ACC112 (cell line): ENCODE results near the gene LGR6.

Source experiments
- H2AFZ ChIP-seq: fragments of 200-600 bp; sonication (generic); one replicate; pipeline ENCODE4 v1.6.0; 2017; ENCODE audit warnings: antibody characterized with exemption, low read length; ENCODE audit not compliant: unreplicated experiment
- H3K27ac ChIP-seq: fragments of 200-600 bp; sonication (generic); 2 replicates; pipeline ENCODE4 v1.5.1; 2014; ENCODE audit warnings: low read depth, mild to moderate bottlenecking, antibody characterized with exemption, low read length, moderate library complexity
- H3K27me3 ChIP-seq: fragments of 200-600 bp; sonication (generic); 2 replicates; pipeline ENCODE4 v1.6.1; 2014; ENCODE audit warnings: mild to moderate bottlenecking, antibody characterized with exemption, low read length, moderate library complexity, mixed read lengths; ENCODE audit not compliant: insufficient read depth
- H3K36me3 ChIP-seq: fragments of 200-600 bp; sonication (generic); 2 replicates; pipeline ENCODE4 v1.6.1; 2016; ENCODE audit warnings: mild to moderate bottlenecking, antibody characterized with exemption, low read length, moderate library complexity, mixed read lengths; ENCODE audit not compliant: insufficient read depth
- H3K4me1 ChIP-seq: fragments of 200-600 bp; sonication (generic); one replicate; pipeline ENCODE4 v1.6.1; 2016; ENCODE audit warnings: low read length, mixed read lengths; ENCODE audit not compliant: insufficient read depth, unreplicated experiment, control insufficient read depth
- H3K4me3 ChIP-seq: fragments of 200-600 bp; sonication (generic); 2 replicates; pipeline ENCODE4 v1.5.1; 2014; ENCODE audit warnings: mild to moderate bottlenecking, low read depth, low read length
- H3K79me2 ChIP-seq: fragments of 200-600 bp; sonication (generic); one replicate; pipeline ENCODE4 v1.6.0; 2016; ENCODE audit warnings: low read length; ENCODE audit not compliant: control insufficient read depth, unreplicated experiment, insufficient read depth

Gene LGR6

DNA sequence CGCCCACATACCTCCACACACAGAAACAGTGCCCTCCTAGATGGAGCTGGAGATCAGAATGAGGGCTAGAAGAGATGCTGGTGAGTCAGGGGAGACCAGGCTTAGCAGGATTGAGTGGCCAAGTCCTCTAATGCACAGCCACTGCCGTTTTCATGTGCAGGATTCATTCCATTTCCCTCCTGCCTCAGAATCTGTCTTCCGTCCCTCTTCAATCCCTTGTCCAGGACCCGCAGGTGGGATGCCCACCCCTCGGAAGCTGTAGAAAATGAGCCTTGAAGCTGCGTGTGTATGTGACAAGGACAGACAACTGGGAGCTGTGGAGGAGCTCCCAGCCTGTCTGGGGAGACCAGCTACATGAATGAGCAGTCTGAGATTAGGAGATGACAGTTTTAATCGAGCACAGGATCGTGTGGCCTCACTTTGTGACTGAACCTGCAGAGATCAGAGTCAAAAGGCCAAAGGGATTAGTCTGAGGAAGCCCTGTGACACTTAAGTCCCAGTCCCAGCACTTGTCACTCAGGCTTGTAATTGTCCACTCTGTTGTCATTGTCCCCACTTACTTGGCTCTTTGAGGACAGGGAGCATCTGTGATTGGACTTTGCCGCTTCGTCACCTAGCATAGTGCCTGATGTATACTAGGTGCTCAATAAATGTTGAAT, 22.0 kb downstream of the LGR6 start:
- Histone ChIP-seq H2AFZ (no peak overlapping the region), H3K36me3 (no peaks in the 10 kb centered on the region), H3K79me2 (no peaks in the 10 kb centered on the region), H3K27me3 (peaks cover 87% of the 10 kb centered on the region), H3K4me3 (no peak overlapping the region), H3K27ac (no peak overlapping the region), H3K4me1 (no peaks in the 10 kb centered on the region)

DNA sequence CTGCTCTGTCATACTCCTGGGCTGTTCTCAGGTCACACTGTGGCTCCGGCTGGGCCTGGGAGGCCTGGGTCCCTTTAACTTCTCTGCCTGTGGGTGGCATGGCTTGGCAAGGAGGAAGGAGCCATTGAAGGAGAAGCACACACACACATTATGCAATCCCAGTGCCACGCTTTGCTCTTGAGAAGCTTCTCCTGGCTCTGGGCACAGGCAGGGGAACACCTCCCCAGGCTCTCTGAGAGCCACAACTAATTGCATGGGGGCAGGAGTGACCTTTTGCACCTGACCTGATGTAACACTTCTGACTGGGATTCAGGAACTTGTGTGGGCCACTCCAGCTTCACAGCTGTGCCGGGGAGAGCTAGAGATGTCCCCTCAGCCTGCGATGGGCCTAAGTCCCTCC, 23.1 kb downstream of the LGR6 start:
- no peak overlapping the region for H3K27ac ChIP-seq

DNA sequence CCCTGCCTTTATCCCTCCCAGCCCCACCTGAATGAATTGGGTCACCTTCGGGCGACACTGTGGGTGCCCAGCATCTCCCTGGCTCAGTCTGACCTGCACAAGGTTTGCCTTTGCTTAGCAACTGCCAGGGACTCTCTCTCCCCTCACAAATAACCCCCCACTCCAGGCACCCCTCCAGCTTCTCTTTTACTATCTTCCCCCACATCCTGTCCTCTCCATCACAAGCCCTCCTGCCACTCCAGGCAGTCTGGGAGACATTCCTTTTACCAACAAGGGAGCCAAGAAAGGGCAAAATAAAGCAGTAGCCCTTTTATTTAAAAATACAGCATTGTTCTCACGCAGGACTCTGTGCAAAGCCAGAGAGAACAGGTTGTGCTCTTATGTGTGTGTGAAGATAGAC, 23.9 kb downstream of the LGR6 start:
- H3K4me3 ChIP-seq: no peak overlapping the region
- H2AFZ ChIP-seq: no peak overlapping the region
- peaks cover 79% of the 10 kb centered on the region for H3K27me3 ChIP-seq
- no peak overlapping the region for H3K27ac ChIP-seq
- no peaks in the 10 kb centered on the region for H3K4me1 ChIP-seq
- H3K36me3 ChIP-seq: no peaks in the 10 kb centered on the region
- H3K79me2 ChIP-seq: no peaks in the 10 kb centered on the region

More for the DNA sequence above, 23.1 kb downstream of the LGR6 start:
- Histone ChIP-seq H2AFZ (no peak overlapping the region), H3K36me3 (no peaks in the 10 kb centered on the region), H3K27me3 (peaks cover 87% of the 10 kb centered on the region), H3K4me3 (no peak overlapping the region), H3K79me2 (no peaks in the 10 kb centered on the region), H3K4me1 (no peaks in the 10 kb centered on the region)

GRCh38 chr1:202217951-202218350, 24.4 kb downstream of the LGR6 start:
- Histone ChIP-seq H3K27ac (no peak overlapping the region), H3K27me3 (peaks cover 75% of the 10 kb centered on the region)

DNA sequence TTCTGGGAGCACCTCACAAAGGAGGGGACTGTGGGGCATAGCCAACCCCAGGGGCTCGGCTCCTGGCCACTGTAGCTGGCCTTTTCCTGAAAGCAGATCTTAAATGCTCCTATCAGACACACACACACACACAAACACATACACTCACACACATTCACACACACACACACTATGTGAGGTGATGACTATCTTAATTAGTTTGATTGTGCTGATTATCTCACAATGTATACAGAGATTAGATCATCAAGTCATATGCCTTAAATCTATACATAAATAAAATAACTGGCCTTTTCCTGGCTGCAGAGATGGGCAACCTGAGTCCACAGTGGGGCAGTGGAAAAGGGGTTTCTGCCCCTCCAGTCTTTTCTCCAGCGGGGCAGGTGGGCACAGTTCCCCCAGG, 27.1 kb downstream of the LGR6 start:
- no peak overlapping the region for H3K27ac ChIP-seq

More at GRCh38 chr1:202217951-202218350, 24.4 kb downstream of the LGR6 start:
- no peaks in the 10 kb centered on the region for H3K79me2 ChIP-seq
- H2AFZ ChIP-seq: no peak overlapping the region
- H3K4me1 ChIP-seq: no peaks in the 10 kb centered on the region
- no peak overlapping the region for H3K4me3 ChIP-seq
- no peaks in the 10 kb centered on the region for H3K36me3 ChIP-seq

DNA sequence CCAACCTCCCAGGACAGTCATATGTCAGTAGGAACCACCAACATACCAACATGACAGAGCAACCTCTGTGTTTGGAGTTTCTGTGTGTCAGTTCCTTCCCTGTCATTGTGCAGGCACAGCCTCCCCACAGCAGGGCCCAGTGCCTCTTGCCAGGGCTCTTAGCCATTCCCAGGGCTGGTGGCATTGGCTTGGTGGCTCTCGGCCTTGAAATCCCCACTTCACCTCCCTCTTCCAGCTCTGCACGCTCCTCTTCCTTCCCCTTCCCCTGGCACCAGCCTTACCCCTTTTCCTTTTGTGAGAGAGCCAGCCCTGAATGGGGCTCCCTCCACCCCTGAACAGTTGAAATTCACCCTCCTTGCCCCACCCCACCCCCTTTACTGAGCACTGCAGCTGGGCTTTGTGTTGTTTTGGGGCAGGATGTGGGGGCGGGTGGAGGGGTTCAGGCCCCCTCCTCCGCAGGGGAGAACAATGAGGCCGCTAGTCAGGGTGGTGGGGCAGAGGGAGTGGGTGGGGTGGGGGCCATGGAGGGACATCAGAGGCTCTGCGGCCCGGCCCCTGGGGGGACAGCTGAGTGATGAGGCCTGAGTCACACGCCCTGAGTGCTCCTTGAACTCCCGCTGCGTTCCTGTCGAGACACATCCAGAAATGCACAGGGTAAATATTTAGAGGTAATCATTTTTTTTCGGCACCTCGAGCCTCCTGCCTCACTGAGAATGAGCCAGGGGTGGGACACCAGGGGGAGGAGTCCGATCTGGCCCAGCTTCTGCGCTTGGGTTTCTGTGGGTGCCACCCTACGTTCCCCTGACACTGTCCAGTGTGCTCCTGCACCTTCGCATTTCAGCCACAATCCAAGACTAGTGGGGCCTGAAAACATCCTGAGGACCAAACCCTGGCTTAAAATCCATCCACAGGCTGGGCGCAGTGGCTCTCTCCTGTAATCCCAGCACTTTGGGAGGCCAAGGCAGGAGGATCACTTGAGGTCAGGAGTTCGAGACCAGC, 28.6 kb downstream of the LGR6 start:
- H3K36me3 ChIP-seq: no peaks in the 10 kb centered on the region
- no peaks in the 10 kb centered on the region for H3K4me1 ChIP-seq
- H3K4me3 ChIP-seq: no peak overlapping the region
- no peak overlapping the region for H2AFZ ChIP-seq
- H3K27me3 ChIP-seq: peaks cover 49% of the 10 kb centered on the region
- no peaks in the 10 kb centered on the region for H3K79me2 ChIP-seq
- H3K27ac ChIP-seq: no peak overlapping the region

More for the DNA sequence above, 27.1 kb downstream of the LGR6 start:
- Histone ChIP-seq H3K4me3 (no peak overlapping the region), H2AFZ (no peak overlapping the region), H3K27me3 (peaks cover 64% of the 10 kb centered on the region), H3K36me3 (no peaks in the 10 kb centered on the region), H3K4me1 (no peaks in the 10 kb centered on the region), H3K79me2 (no peaks in the 10 kb centered on the region)

DNA sequence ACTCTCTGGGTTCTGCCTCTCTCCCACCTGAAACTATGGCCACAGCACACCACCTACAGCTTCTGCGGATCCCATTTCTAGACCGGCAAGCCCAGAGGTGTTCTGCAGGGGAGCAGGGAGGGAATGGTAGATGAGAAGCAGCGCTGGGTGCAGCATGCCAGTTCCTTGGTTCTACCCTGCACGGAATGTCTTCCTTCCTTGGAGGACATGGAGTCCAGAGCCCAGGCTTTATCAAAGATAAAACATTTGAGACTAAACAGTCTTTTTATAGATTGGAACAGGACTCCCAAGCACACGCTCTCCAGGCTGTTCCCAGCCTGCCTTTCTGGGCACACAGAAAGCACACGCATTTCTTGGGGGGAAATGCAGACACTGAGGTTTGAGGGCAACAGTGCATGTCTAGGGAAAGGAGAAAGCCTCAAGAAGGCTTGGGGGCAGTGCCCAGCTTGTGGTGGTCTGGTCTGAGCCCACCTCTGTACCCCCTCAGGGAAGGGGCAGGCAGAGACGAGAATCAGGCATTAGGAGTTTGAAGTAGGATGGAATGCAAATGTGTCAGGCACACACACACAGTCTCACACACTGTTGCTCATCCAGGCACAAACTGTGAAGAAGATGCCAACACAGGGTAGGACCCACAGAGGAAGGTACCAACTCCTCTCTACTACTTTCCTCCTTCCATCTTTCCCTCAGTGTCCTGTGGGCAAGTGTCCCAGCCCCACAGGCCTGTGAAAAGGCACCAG, 29.7 kb downstream of the LGR6 start:
- no peaks in the 10 kb centered on the region for H3K4me1 ChIP-seq
- H3K79me2 ChIP-seq: no peaks in the 10 kb centered on the region
- peaks cover 42% of the 10 kb centered on the region for H3K27me3 ChIP-seq
- no peak overlapping the region for H2AFZ ChIP-seq
- H3K36me3 ChIP-seq: no peaks in the 10 kb centered on the region
- no peak overlapping the region for H3K4me3 ChIP-seq
- H3K27ac ChIP-seq: no peak overlapping the region

DNA sequence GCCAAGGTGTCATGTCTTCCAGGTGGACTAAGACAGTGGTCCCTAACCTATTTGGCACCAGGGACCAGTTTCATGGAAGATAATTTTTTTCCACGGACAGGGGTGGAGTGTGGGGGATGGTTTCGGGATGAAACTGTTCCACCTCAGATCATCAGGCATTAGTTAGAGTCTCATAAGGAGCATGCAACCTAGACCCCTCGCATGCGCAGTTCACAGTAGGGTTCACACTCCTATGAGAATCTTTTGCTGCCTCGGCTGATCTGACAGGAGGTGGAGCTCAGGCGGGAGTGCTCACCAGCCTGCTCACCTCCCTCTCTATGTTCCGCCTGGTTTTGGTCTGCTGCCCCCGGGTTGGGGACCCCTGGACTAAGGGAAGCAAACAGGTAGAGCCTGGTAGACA, 30.9 kb downstream of the LGR6 start:
- H3K27ac ChIP-seq: no peak overlapping the region
- peaks cover 40% of the 10 kb centered on the region for H3K27me3 ChIP-seq
- no peaks in the 10 kb centered on the region for H3K36me3 ChIP-seq
- no peaks in the 10 kb centered on the region for H3K4me1 ChIP-seq
- H3K4me3 ChIP-seq: no peak overlapping the region
- no peaks in the 10 kb centered on the region for H3K79me2 ChIP-seq
- no peak overlapping the region for H2AFZ ChIP-seq

DNA sequence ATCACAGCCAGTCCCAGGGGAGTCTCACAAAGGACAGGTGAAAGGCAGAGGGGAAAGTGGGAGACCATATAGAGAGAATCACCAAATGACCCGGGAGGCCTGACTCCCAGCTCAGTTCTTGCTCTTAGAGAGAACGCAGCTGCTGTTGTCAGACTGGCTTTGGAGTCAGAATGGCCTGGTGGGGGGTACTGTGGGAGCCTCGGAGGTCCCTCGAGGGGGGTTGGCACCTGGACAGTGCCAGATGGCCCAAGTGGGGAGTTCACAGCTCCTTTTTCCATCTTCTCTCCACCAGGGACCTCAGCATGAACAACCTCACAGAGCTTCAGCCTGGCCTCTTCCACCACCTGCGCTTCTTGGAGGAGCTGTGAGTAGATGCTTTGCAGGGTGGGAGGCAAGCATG, 31.5 kb downstream of the LGR6 start:
- H3K27me3 ChIP-seq: peaks cover 38% of the 10 kb centered on the region
- H3K4me1 ChIP-seq: no peaks in the 10 kb centered on the region
- H2AFZ ChIP-seq: no peak overlapping the region
- H3K4me3 ChIP-seq: no peak overlapping the region
- H3K36me3 ChIP-seq: no peaks in the 10 kb centered on the region
- H3K79me2 ChIP-seq: no peaks in the 10 kb centered on the region
- no peak overlapping the region for H3K27ac ChIP-seq

DNA sequence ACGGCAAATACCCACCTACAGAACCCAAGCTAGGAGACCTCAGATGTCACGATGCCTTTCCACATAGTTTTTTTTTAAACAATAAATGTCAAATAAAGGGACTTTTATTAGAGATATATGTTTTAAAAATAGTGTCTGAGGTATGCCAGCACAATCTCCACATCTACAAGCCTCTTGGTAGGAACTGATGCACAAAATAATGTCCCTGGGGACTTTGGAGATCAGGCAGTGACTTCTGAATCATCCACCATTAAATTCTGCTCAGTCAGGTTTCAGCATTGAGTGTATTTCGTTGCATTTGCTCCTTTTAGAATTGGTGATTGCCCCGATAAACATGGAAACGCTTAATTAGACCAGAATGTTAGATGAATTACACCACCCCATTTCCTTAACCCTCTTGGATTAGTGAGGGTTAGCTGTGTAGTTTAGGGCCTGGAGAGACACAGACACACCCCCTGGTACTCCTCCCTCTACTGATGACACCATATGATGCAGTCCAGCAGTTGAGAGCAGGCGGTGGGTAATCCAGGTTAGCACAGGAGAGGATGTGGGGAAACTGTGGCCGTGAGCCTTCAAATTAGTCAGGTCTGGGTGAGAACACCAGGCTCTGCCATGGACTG, 33.6 kb downstream of the LGR6 start:
- no peak overlapping the region for H2AFZ ChIP-seq
- H3K79me2 ChIP-seq: no peaks in the 10 kb centered on the region
- no peak overlapping the region for H3K27ac ChIP-seq
- no peaks in the 10 kb centered on the region for H3K36me3 ChIP-seq
- H3K4me1 ChIP-seq: no peaks in the 10 kb centered on the region
- H3K27me3 ChIP-seq: peaks cover 31% of the 10 kb centered on the region
- H3K4me3 ChIP-seq: no peak overlapping the region
